CD4-positive, alpha-beta T cell treated with Interleukin-17A for 4 hours (primary cell): ENCODE results near the gene PIP5K1B.

ENCODE experiments used
- DNase-seq: peaks from one replicate; pipeline ENCODE4 v3.0.0-alpha.2; 2020; ENCODE audit warnings: mixed read lengths

Gene PIP5K1B

DNA sequence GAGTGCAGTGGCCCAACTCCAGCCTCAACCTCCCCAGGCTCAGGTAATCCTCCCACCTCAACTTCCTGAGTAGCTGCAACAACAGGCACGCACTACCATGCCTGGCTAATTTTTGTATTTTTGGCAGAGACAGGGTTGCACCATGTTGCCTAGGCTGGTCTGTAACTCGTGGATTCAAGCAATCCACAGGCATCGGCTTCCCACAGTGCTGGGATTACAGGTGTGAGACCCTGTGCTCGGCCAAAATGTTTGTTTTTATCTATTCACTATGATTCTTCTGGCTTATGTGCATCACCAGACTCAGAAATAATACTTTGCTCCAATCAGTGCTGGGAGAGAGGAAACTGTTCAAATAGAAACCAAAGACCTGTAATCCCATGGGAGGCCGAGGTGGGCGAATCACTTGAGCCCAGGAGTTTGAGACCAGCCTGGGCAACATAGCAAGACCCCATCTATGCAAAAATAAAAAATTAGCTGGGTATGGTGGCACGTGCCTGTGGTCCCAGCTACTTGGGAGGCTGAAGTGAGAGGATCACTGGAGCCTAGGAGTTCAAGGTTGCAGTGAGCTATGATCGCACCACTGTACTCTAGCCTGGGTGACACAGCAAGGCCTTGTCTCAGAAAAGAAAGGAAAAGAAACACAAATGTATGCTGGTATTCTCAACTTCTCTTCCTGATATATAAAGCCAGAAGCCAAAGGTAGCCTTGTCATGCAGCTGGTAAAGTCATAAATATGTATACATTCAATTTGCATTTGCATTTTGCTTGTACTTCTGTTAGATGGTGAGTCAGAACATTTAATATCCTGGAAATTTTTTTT is 4.5 kb downstream of the PIP5K1B start:
- DNase-seq, result no peak

DNA sequence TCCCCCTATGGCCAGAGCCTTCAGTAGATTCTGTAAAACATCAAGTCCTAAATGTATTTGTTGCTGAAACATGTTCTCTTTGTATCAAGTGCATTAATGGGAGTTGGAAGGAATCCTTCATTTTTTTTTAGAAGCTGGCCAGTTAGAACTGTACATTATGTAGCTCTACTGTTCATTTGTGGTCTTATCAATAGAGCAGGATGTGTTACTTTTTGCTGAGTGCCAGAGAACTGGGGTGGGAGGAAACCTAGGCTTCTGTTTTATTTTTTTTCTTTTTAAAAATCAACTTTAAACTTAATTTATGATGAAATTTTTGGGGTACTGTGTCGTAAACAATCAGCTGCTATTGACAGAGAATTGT is 5.1 kb downstream of the PIP5K1B start:
- no peak for DNase-seq

DNA sequence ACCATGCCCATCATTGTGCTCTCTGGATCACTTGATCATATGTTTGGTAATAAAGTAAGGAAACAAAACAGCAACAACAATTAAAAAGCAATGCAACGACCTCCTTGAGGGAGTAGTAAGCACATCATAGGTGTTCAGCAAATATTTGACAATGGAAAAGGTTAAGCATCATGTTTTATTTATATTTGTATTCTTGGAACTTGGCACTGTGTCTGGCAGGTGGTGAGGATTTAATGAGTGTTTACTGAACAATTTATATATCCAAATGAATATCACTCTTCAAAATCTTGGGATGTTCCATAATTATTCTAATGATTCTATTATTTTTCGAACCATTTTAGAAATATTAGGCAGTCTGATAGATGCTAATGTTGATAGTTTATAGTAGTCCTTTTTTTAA is 6.2 kb downstream of the PIP5K1B start:
- DNase-seq, result no peak

- no peak for DNase-seq
Measured at GRCh38 chr9:68711932-68712331, 6.9 kb downstream of the PIP5K1B start.

DNA sequence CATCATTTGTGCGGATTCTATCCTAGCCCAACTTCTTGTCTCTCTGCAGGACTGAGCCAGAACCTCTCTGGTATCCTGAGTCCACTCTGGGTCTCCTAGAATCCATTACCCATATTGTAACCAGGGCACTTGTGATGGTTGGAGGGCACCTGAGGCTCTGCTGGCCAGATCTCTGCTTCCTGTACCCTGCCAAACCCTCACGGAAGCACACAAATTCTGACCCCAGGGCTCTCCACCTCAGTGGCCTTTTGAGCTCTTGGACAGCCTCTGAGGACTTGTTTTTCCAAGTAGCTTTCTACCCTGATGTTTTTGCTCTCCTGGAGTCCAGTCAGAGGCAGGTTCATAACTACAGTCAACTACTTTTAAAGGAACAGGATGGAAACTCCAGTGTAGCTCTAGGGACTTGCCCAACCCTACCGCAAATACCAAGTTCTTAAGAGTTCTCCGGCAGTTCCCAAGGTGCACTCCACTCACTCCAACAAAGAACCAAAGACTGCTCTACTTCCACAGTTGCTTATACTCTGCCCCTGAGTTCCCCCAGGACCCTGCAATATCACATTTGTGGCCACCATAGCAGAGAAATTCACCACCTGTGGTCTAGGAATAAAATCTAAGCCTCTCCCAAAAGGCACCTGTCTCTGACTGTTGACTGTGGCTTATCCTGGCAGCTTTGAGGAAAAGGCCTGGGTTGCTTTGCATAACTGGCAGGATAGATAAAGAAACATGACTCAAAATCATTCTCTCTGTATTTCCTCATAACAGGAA is 9.6 kb downstream of the PIP5K1B start:
- no peak for DNase-seq

- no peak for DNase-seq
Measured at GRCh38 chr9:68715181-68715456, 10.1 kb downstream of the PIP5K1B start.

- DNase-seq, result no peak
Measured at GRCh38 chr9:68717552-68718443, 12.8 kb downstream of the PIP5K1B start.

DNA sequence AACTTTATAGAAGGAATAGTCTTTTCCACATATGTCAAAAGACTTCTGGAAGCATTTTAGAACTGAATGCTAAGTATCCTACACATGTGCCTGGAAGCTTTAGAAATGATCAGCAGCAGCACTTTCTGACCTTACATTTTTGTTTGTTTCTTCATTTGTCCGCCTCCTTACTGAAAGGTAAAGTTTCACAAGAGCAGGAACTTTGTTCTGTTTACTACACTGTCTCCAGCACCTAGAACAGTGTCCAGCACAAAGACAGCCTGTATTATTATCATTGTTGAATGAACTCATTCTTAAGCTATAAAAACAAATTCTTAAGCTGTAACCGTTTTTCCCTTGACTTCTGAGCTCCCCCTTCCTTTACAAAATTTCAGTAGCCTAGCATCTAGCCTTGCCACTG is 14.8 kb downstream of the PIP5K1B start:
- DNase-seq, result no peak

- no peak for DNase-seq
Measured at GRCh38 chr9:68720656-68721313, 15.7 kb downstream of the PIP5K1B start.

- DNase-seq, result no peak
Measured at GRCh38 chr9:68721666-68722330, 16.8 kb downstream of the PIP5K1B start.

- DNase-seq, result no peak
Measured at GRCh38 chr9:68725070-68725469, 20.0 kb downstream of the PIP5K1B start.

DNA sequence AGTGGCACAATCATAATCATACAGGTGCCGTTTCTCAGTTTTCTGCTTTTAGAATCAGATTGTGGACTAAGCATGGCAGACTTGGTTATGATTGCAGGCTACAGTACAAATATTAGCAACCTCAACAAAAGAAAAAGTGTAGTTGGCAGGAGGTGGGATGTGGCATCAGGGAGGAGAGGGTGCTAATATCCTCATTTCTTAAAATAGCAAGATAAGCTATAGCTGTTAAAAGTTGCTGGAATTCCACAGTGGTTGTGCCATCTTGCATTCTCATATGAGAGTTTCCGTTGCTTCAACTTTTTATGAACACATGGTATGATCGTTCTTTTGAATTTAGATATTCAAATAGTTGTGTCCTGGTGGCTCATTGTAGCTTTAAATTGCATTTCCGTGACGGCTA is 21.4 kb downstream of the PIP5K1B start:
- no peak for DNase-seq

DNA sequence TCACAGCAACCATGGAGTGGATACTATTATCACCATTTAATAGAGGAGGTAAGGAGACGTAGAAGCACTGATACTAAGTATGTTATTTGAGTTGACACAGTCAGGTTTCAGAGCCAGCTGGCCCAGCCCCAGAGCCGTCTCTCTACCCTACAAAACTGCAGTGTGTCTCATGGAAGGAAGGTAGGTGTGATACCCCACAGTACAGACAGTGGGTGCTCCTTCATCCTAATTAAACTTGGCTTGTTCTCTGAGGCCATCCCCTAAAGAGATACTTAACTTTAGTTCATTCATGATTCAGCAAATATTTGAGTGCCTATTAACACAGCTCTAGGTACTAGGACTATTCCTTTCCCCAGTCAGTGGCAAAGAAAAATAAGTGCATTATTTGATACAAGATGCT is 22.6 kb downstream of the PIP5K1B start:
- DNase-seq, result no peak

- DNase-seq, result no peak
Measured at GRCh38 chr9:68728731-68729130, 23.7 kb downstream of the PIP5K1B start.

GRCh38 chr9:68730570-68731235 is 25.7 kb downstream of the PIP5K1B start:
- DNase-seq, result no peak

- no peak for DNase-seq
Measured at GRCh38 chr9:68731857-68732256, 26.8 kb downstream of the PIP5K1B start.

DNA sequence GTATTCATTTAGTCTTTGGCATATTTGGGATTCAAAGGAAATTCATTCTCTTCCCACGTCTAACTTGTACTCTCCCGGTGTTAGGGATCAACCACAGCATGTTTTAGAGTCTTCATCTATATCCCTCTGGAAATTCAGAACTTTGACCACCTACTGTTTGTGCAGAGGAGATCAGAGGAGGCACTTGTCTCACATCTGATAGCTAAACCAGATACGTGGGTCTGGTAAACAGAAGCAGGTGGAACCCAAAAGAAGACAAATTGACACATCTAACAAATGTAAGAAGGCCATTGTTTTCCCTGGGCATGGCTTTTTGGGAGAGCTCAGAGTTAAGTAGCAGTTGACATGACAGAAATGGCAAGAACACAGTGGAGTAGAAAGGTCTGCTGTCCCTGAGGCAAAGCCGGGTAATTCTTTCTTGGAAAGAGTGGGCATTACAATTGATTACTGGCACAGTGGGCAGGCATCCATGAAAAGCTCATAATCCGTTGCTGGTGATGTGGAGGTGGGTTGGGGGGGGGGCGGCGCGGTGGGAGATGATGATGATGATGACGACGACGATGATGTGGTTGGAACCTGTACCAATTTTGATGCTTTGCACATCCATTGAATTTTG is 27.5 kb downstream of the PIP5K1B start:
- DNase-seq, result no peak

DNA sequence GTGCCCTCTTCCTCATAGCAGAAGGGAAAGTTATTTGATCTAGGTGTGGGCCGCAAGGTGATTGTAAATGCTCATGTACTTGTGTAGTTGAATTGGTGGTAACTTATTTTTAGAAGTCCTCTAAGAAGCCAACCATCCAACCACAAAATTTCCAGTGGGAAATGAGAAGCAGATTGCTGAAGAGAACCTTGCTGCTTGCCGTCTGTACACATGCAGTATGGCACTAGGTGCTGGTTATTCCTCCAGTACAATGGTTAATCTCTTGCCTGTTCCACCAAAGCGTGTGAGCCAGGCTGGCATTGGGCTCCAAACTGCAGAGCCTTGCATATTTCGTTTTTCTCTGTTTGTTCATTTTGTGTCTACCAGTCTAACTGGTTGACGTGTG is 28.0 kb downstream of the PIP5K1B start:
- DNase-seq, result no peak

GRCh38 chr9:68738358-68738757 is 33.3 kb downstream of the PIP5K1B start:
- DNase-seq, result no peak

DNA sequence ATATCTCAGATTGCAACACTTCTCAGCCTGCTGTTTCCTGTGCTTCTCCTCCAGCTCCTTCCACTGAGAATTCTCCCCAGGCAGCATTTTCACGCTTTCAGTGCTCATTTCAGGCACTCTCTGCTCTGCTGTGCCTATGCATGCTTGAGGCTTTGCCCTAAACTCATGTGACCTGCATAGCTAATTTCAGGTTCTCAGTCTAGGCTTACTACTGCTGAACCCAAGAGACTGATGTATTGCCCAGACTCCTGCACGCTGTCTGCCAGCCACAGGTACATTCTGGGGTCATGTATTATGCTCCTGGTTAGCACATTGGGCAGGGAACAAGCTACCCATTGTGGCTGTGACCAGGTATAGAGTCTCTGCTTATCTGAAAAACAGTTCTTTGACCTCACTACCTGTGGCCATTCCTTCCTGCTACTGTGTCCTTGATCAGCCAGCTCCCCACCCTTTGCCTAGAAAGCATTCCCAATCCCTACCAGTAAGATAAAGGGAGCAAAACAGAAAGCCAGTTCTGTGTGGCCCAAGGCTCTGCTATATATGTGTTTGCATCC is 34.7 kb downstream of the PIP5K1B start:
- no peak for DNase-seq

GRCh38 chr9:68740561-68740960 is 35.5 kb downstream of the PIP5K1B start:
- no peak for DNase-seq
